ENCODE data around the gene CEP112. TPM values are rescaled to one million over a fixed set of nuclear protein-coding genes. Genes with fewer than 3 reads are reported as not detected.

Gene CEP112
- total and polyA plus RNA-seq, 9 of the 15 experiments (the other 6 are each of a cell fraction or from before 2014, with no cell fraction given), result 0.84 TPM; not detected in 8

DNA sequence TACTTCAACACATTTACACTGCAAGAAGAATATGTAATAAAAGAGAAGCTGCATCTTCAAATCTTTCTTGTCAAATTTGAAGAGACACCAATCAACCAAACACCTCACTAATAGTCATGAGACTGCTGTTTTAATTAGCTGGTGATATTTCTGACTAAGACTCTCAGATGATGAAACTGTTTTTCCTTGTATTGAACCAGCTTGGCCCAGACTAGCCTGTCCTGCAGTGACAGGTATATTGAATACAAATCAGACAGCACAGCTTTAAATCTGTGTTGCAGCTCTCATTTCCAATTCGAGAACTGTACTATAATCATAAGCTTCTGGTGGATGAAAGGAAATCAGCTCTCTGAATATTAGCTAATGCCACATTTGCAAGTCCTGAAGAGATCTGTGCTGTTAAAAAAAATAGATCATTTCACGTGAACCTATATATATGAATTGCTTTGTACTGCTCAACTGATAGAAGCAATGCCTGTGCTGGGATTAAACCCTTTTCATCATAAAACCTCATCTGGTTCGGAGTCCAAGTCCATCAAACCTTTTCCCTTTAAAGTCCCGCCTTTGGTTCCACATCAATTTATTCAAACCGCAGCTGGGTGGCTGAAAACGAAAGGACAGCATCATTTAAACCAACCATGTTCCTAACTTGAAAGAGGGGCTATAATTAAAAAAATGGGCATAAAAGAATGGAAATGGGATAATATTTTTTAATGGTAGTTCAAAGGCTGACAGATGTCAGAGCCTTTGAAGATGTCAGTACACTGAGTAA is 306.2 kb downstream of the CEP112 start:
- H3K27me3 ChIP-seq (ENCODE audit: control insufficient read depth in 2 of 2, insufficient read depth in 2 of 2, low read length in 2 of 2), result no peaks in the 10 kb centered on the region
- intact Hi-C loops (cut with micrococcal nuclease) (no loop called here), in situ Hi-C loops (cut with MboI) (no loop called here)
- no TSS peak for BruUV-seq (replicated peaks)
- ChIA-PET CTCF (ENCODE audit: low intra/inter-chr PET ratio) (no interaction called here), POLR2A (interaction anchor here (0.7 to 2.6 kb wide), 2 partner anchors 8 to 13 kb away, joined by 4 to 7 read pairs; no protein-coding TSS in a partner anchor)
- no peak overlapping the region for H3K4me3 ChIP-seq
- ATAC-seq (no peak), DNase-seq (ENCODE audit: extremely low read depth in 1 of 4, low spot score in 3 of 4) (no peak), FAIRE-seq (no peak)
- TF ChIP-seq ARID2 (IDR thresholded peaks at IDR 0.05) (no peak), CXXC5 (CRISPR knock-in tag; IDR thresholded peaks at IDR 0.05) (no peak), FIP1L1 (IDR thresholded peaks at IDR 0.05; ENCODE audit: low read depth, low read length, poor library complexity, severe bottlenecking) (no peak), CBFA2T3 (IDR thresholded peaks at IDR 0.05) (no peak), SIN3A (IDR thresholded peaks at IDR 0.05; ENCODE audit: borderline replicate concordance in 2 of 2, control insufficient read depth in 1 of 2, low read depth in 2 of 2, low read length in 2 of 2) (no peak), BRCA1 (IDR thresholded peaks at IDR 0.05) (no peak), BRCA1 (CRISPR knock-in tag; IDR thresholded peaks at IDR 0.05) (no peak), ZNF24 (IDR thresholded peaks at IDR 0.05) (no peak)
- TF ChIP-seq, protein P1, sequence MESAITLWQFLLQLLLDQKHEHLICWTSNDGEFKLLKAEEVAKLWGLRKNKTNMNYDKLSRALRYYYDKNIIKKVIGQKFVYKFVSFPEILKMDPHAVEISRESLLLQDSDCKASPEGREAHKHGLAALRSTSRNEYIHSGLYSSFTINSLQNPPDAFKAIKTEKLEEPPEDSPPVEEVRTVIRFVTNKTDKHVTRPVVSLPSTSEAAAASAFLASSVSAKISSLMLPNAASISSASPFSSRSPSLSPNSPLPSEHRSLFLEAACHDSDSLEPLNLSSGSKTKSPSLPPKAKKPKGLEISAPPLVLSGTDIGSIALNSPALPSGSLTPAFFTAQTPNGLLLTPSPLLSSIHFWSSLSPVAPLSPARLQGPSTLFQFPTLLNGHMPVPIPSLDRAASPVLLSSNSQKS (CRISPR knock-in tag; IDR thresholded peaks at IDR 0.05), result no peak
- no peaks in the 10 kb centered on the region for H3K79me2 ChIP-seq (ENCODE audit: control insufficient read depth, insufficient read depth, low read length)
- H3K36me3 ChIP-seq (ENCODE audit: control insufficient read depth, insufficient read depth, low read length), result no peaks in the 10 kb centered on the region
- no peak overlapping the region for H3K4me2 ChIP-seq (ENCODE audit: insufficient read depth, low read length)
- H3K27ac ChIP-seq (ENCODE audit: extremely low read depth, low read depth, low read length), result no peak overlapping the region
- H4K20me1 ChIP-seq (replicated peaks; ENCODE audit: control insufficient read depth, insufficient read depth, low read length), result no peaks in the 10 kb centered on the region
- WGBS (ENCODE audit: insufficient coverage, low coverage, missing lambda C conversion rate), result 2% methylated on average over 6 of the region's 6 CpGs
- no peaks in the 10 kb centered on the region for H3K4me1 ChIP-seq (replicated peaks in 1 of 2; ENCODE audit: control insufficient read depth in 2 of 2, insufficient read depth in 2 of 2, low read length in 2 of 2)
- no peaks in the 10 kb centered on the region for H3K9me3 ChIP-seq (replicated peaks; ENCODE audit: control insufficient read depth, insufficient read depth, low read depth, low read length)
- H2AFZ ChIP-seq (ENCODE audit: low read depth, low read length), result no peak overlapping the region
- no peak overlapping the region for H3K9ac ChIP-seq (ENCODE audit: insufficient read depth in 1 of 2, low read depth in 2 of 2, low read length in 2 of 2)
- no peaks in the 10 kb centered on the region for H3K9me1 ChIP-seq (ENCODE audit: control insufficient read depth, insufficient read depth, low read length)
